OCI-LY1 (cell line): ENCODE measurements around the gene RPL27.

Experiments used
- CTCF ChIP-seq: fragments of 200-600 bp; sonication (generic), shearing (Covaris generic); IDR thresholded peaks from 2 replicates; pipeline ENCODE4 v1.5.1; 2017; ENCODE audit warnings: mild to moderate bottlenecking, antibody characterized with exemption, low read length, moderate library complexity, mixed read lengths
- EZH2 ChIP-seq: fragments of 200-600 bp; sonication (generic), shearing (Covaris generic); IDR thresholded peaks from 2 replicates; pipeline ENCODE4 v1.8.0; 2017; ENCODE audit warnings: borderline replicate concordance, mixed run types, mild to moderate bottlenecking, antibody characterized with exemption, low read length, moderate library complexity, mixed read lengths

GRCh38 chr17:43043307-43043706, 45.1 kb downstream of the RPL27 start:
- TF ChIP-seq CTCF (no peak), EZH2 (no peak)
